Suprapubic skin (tissue), 4 donors: ENCODE results near the gene C1orf50. TPM values are rescaled to one million over a fixed set of nuclear protein-coding genes. Genes with fewer than 3 reads are reported as not detected.

ENCODE experiments used
- DNase-seq, 2 donors: peaks; one replicate each; pipeline ENCODE4 v3.0.0-alpha.2; 2019; ENCODE audit warnings: low spot score in 2 of 2
- H3K27ac ChIP-seq: fragments of 200-600 bp; sonication (generic); one replicate; pipeline ENCODE4 v1.5.1; 2019
- H3K27me3 ChIP-seq: fragments of 200-600 bp; sonication (generic); one replicate; pipeline ENCODE4 v1.5.1; 2019
- H3K36me3 ChIP-seq: fragments of 200-600 bp; sonication (generic); one replicate; pipeline ENCODE4 v1.5.1; 2019
- H3K4me1 ChIP-seq: fragments of 200-600 bp; sonication (generic); one replicate; pipeline ENCODE4 v1.5.1; 2019
- H3K4me3 ChIP-seq: fragments of 200-600 bp; sonication (generic); one replicate; pipeline ENCODE4 v1.5.1; 2019; ENCODE audit warnings: mild to moderate bottlenecking
- H3K9me3 ChIP-seq: fragments of 200-600 bp; sonication (generic); one replicate; pipeline ENCODE4 v1.5.1; 2019
- EP300 ChIP-seq: sonication (generic); formaldehyde crosslinking; IDR thresholded peaks from one replicate; pipeline ENCODE4 v1.6.1; 2017; ENCODE audit warnings: antibody characterized with exemption
- POLR2A ChIP-seq, 2 donors: fragments of 450-650 bp; IDR thresholded peaks; one replicate each; pipeline ENCODE4 v1.6.1; 2017; ENCODE audit warnings: antibody characterized with exemption in 2 of 2, mild to moderate bottlenecking in 2 of 2, moderate library complexity in 2 of 2
- POLR2AphosphoS5 ChIP-seq, 3 donors: sonication (generic); formaldehyde crosslinking; IDR thresholded peaks; one replicate each; pipeline ENCODE4 v1.6.1; 2017; ENCODE audit warnings: antibody characterized with exemption in 3 of 3
- WGBS: methylation state at CpG from one replicate; pipeline ENCODE4 v1.1.5; 2018; 5-methylcytosine and 5-hydroxymethylcytosine counted together
- total RNA-seq, 4 donors: library from RNA; depleted of rRNA; stranded (reverse); fragments of >200 nt; gene quantifications; one replicate each; pipeline ENCODE4 v1.1.0, GENCODE V29; 2016
- TF ChIP-seq, protein P1 (sequence below), 2 donors: fragments of 200-600 bp in 1 of 2; fragments of 450-650 bp in 1 of 2; sonication (generic) in 1 of 2; IDR thresholded peaks; one replicate each; pipeline ENCODE4 v1.5.1; 2016 to 2019; ENCODE audit warnings: antibody characterized with exemption in 2 of 2, mild to moderate bottlenecking in 1 of 2, moderate library complexity in 1 of 2

Gene C1orf50
- total RNA-seq, 4 donors from 2014 or later, result 2.2 to 7.6 (median 3.1) TPM

DNA sequence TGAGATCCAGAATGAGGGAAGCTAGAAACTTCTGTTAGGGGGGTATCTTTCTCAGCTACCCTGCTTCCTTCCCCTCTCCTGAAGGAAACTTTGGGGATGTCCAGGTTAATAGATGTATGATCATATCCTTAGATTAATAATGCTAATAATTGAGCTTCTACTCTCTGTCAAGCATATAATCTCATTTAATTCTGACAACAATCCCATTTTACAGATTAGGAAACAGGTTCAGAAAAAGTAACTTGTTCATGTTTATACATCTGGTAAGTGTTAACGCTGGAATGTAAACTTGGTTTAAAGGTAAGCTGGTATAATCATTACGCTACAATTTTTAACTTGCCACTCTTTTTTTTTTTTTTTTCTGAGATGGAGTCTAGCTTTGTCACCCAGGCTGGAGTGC, 16.0 kb downstream of the C1orf50 start:
- Histone ChIP-seq H3K36me3 (peaks cover 32% of the 10 kb centered on the region), H3K27me3 (no peaks in the 10 kb centered on the region), H3K27ac (no peak overlapping the region), H3K9me3 (no peaks in the 10 kb centered on the region), H3K4me3 (no peak overlapping the region), H3K4me1 (peaks cover 10% of the 10 kb centered on the region)
- WGBS, result 90% methylated on average over 2 of the region's 2 CpGs
- DNase-seq, result no peak
- no peak for TF ChIP-seq POLR2A (IDR thresholded peaks at IDR 0.05)
- TF ChIP-seq EP300, result no peak

DNA sequence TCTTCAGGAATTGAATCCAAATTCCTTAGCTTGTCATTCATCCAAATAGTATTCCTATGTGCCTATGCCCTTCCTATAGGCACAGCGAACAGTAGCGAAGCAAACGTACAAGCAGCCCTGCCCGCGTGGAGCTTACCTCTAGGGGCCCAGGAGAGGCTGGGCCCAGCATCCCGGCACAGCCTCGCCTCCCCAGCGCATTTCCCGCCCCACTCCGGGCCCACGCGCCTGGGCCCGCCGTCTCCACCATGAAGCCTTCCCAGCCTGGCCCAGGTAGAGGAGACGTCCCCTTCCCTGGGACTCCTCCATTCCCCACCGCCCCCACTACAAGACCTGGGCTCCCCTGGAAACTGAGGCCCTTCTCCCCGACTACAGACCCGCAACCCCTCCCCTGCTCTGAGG, 17.5 kb downstream of the C1orf50 start:
- Histone ChIP-seq H3K36me3 (peaks cover 27% of the 10 kb centered on the region), H3K4me3 (peak overlapping the region; percentile 51), H3K9me3 (no peaks in the 10 kb centered on the region), H3K4me1 (peaks cover 10% of the 10 kb centered on the region), H3K27me3 (no peaks in the 10 kb centered on the region), H3K27ac (no peak overlapping the region)
- WGBS, result 88% methylated on average over 15 of the region's 18 CpGs
- TF ChIP-seq EP300, result no peak
- TF ChIP-seq, protein P1, sequence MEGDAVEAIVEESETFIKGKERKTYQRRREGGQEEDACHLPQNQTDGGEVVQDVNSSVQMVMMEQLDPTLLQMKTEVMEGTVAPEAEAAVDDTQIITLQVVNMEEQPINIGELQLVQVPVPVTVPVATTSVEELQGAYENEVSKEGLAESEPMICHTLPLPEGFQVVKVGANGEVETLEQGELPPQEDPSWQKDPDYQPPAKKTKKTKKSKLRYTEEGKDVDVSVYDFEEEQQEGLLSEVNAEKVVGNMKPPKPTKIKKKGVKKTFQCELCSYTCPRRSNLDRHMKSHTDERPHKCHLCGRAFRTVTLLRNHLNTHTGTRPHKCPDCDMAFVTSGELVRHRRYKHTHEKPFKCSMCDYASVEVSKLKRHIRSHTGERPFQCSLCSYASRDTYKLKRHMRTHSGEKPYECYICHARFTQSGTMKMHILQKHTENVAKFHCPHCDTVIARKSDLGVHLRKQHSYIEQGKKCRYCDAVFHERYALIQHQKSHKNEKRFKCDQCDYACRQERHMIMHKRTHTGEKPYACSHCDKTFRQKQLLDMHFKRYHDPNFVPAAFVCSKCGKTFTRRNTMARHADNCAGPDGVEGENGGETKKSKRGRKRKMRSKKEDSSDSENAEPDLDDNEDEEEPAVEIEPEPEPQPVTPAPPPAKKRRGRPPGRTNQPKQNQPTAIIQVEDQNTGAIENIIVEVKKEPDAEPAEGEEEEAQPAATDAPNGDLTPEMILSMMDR (IDR thresholded peaks at IDR 0.05), result no peak
- TF ChIP-seq POLR2AphosphoS5 (IDR thresholded peaks at IDR 0.05), result no peak
- no peak for TF ChIP-seq POLR2A (IDR thresholded peaks at IDR 0.05)
- no peak for DNase-seq

DNA sequence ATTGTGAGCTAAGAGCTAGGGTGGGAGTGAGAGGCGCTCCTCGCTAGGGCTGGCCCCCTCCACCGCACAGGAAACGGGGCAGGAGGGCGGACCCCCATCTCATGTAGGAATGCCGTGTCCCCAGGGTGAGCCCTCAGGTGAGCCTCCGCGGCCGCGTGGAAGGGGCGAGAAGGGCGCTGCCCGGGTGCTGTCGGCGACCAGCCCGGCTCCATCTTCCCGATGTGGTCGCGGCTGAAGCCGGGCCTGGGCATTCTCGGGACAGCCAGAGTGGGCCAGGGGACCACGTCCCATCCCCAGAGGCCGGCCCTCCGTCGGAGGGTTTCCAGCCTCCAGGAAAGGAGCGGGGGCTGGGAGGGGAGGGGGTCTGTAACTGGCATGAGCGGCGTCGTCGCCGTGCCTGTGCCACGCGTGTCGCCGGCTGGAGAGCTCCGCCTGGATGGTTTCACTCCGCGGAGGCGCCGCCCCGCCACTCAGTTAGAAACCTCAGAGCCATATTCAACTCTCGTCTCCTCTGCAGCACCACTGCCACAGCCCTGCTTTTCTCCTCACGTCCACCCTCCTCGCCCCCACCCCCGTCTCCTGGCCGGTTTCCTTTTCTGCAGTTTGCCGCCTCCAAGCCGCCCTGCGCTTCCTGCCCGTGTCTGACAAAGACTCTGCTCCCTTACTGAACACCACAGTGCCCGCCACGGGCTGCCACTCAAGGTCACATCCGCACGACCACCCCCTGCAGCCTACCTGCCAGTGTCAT, 18.1 kb downstream of the C1orf50 start, which contains the start of gene TMEM269:
Gene TMEM269 (plus strand): TSS at position 46 of the 748 bp plus-strand sequence. CDS start 4,903 bp downstream, outside the sequence.
- no peak within 1 kb of the TSS for H3K27ac ChIP-seq
- peak in 1 of 2 donors; percentile 82 for DNase-seq
- no peaks in the 10 kb centered on the region for H3K27me3 ChIP-seq
- WGBS, result 10% methylated on average over 23 of the region's 54 CpGs
- H3K9me3 ChIP-seq, result no peaks in the 10 kb centered on the region
- peaks cover 10% of the 10 kb centered on the region for H3K4me1 ChIP-seq
- H3K4me3 ChIP-seq, result peak within 1 kb of the TSS; percentile 51
- peaks cover 21% of the 10 kb centered on the region for H3K36me3 ChIP-seq
- TF ChIP-seq, protein P1 (IDR thresholded peaks at IDR 0.05), result no peak
- no peak for TF ChIP-seq EP300
- no peak for TF ChIP-seq POLR2A (IDR thresholded peaks at IDR 0.05)
- TF ChIP-seq POLR2AphosphoS5 (IDR thresholded peaks at IDR 0.05), result no peak

DNA sequence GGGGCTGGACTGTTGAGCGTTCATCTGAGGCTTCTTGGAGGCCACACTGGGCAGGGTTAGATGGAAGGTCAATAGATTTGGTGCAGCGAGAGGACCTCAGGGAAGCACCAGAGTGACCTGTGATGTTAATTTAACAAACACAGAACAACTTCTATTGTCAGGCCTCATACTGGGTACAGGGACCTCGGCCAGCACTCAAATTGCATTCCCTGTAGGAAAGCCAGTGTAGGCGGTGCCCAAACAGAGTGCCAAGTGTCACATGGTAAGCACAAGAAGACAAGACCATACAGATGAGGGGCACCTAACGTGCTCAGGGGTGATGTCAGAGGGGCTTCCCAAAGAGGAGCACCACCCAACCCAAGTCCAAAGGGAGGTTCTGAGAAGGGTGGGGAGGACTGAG, 19.0 kb downstream of the C1orf50 start:
- DNase-seq, result no peak
- Histone ChIP-seq H3K36me3 (peaks cover 12% of the 10 kb centered on the region), H3K4me3 (no peak overlapping the region), H3K4me1 (peaks cover 10% of the 10 kb centered on the region), H3K27me3 (no peaks in the 10 kb centered on the region), H3K9me3 (no peaks in the 10 kb centered on the region), H3K27ac (no peak overlapping the region)
- WGBS, result 70% methylated on average over 5 of the region's 5 CpGs
- TF ChIP-seq, protein P1 (IDR thresholded peaks at IDR 0.05), result no peak
- TF ChIP-seq EP300 (no peak), POLR2AphosphoS5 (IDR thresholded peaks at IDR 0.05) (no peak), POLR2A (IDR thresholded peaks at IDR 0.05) (no peak)

DNA sequence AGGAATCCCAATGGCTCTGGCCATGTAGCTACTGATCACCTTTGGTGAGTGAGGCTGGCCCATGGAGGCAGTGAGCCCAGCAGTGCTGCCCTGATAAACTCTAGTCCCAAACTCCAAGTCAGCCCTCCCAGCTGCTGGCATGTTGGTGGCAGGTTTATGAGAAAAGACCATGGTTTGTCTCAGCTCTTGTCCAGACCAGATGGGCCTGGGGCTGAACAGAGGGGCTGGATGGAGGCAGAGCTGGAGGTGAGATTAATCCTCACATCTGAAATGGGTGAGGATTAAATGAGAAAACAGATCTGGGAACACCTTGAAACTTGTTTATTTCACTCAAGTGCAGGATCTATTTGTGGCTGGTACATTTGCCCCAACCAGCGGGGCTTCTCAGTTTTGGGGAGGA, 21.0 kb downstream of the C1orf50 start:
- WGBS, result 100% methylated on average over 1 of the region's 1 CpG
- DNase-seq, result no peak
- no peaks in the 10 kb centered on the region for H3K9me3 ChIP-seq
- peaks cover 3% of the 10 kb centered on the region for H3K36me3 ChIP-seq
- H3K27ac ChIP-seq, result no peak overlapping the region
- H3K4me1 ChIP-seq, result peaks cover 10% of the 10 kb centered on the region
- no peak for TF ChIP-seq POLR2A (IDR thresholded peaks at IDR 0.05)
- TF ChIP-seq EP300, result no peak
- no peak for TF ChIP-seq POLR2AphosphoS5 (IDR thresholded peaks at IDR 0.05)
- TF ChIP-seq, protein P1 (IDR thresholded peaks at IDR 0.05), result no peak
- no peaks in the 10 kb centered on the region for H3K27me3 ChIP-seq
- no peak overlapping the region for H3K4me3 ChIP-seq
